Psoas muscle (tissue), 8 donors: ENCODE measurements around the gene SCD5. TPM values are rescaled to one million over a fixed set of nuclear protein-coding genes. Genes with fewer than 3 reads are reported as not detected.

Source experiments
- ATAC-seq, 4 donors: fragments of 200-7000 bp; cut with Tn5 transposase; one replicate each; pipeline ENCODE4 v1.9.1; 2020; ENCODE audit warnings: moderate library complexity in 3 of 4, mild to moderate bottlenecking in 2 of 4
- DNase-seq, 2 donors: peaks; one replicate each; pipeline ENCODE4 v3.0.0-alpha.2; 2020
- H3K27ac ChIP-seq: fragments of 200-600 bp; one replicate; pipeline ENCODE4 v1.8.0; 2022
- H3K27me3 ChIP-seq, 3 donors: fragments of 200-600 bp in 1 of 3; one replicate each; pipeline versions ENCODE4 v1.6.1 to v1.8.0; 2013 to 2022; ENCODE audit warnings: low read length in 2 of 3, mild to moderate bottlenecking in 2 of 3, moderate library complexity in 1 of 3; ENCODE audit not compliant: insufficient read depth in 3 of 3
- H3K36me3 ChIP-seq, 2 donors: fragments of 200-600 bp in 1 of 2; one replicate each; pipeline versions ENCODE4 v1.6.1 to v1.8.0; 2013 to 2022; ENCODE audit warnings: low read depth in 1 of 2, mild to moderate bottlenecking in 1 of 2, moderate library complexity in 1 of 2; ENCODE audit not compliant: insufficient read depth in 1 of 2
- H3K4me1 ChIP-seq: fragments of 200-600 bp; one replicate; pipeline ENCODE4 v1.8.0; 2022
- H3K4me3 ChIP-seq: fragments of 200-600 bp; one replicate; pipeline ENCODE4 v1.8.0; 2022; ENCODE audit warnings: mild to moderate bottlenecking
- H3K9me3 ChIP-seq: fragments of 200-600 bp; one replicate; pipeline ENCODE4 v1.8.0; 2022
- CTCF ChIP-seq: fragments of 200-600 bp; IDR thresholded peaks from one replicate; pipeline ENCODE4 v1.8.0; 2022; ENCODE audit warnings: antibody characterized with exemption
- WGBS, 3 donors: extraction: QIAGEN DNeasy Blood & Tissue Kit; methylation state at CpG; one replicate each; pipeline versions ENCODE4 v1.1.6 to v1.1.7; 2013; 5-methylcytosine and 5-hydroxymethylcytosine counted together
- intact Hi-C, 2 donors: fragments of 100-400 bp; cut with DNase I; formaldehyde crosslinking; loops; one replicate each; pipeline versions ENCODE4 v1.11.0 to v1.14.2; 2022
- polyA plus RNA-seq, 3 donors: library from polyadenylated mRNA; stranded (reverse); fragments of 200-250 nt; gene quantifications; one replicate each; pipeline ENCODE4 v1.2.3, GENCODE V29; 2013
- total RNA-seq, 4 donors: library from RNA; stranded (reverse); fragmentation: NEBNext Ultra II Directional in 2 of 4; extraction: Animal tissue kit (Norgen Biotek cat#: 25700) in 2 of 4; gene quantifications; one replicate each; pipeline versions ENCODE4 v1.2.1 to v1.2.4, GENCODE V29; 2021 to 2023
- donor health status: healthy with polysubstance abuse.
- donor health status: DM: no; HTN: no; CAD: no; lungs with moderate emphysema.
- donor health status: Bipolar disorder and iron deficiency.
- donor health status: healthy.
- donor health status: DM: yes; HTN: yes; CAD: no.
- donor health status: DM: no; HTN: no; CAD: no.
- donor health status: DM: no; HTN: no; CAD: no.
- donor health status: DM: yes; HTN: yes; CAD: no.

Gene SCD5
- total and polyA plus RNA-seq, 7 donors = 0.61 to 1.6 (median 0.74) TPM

DNA sequence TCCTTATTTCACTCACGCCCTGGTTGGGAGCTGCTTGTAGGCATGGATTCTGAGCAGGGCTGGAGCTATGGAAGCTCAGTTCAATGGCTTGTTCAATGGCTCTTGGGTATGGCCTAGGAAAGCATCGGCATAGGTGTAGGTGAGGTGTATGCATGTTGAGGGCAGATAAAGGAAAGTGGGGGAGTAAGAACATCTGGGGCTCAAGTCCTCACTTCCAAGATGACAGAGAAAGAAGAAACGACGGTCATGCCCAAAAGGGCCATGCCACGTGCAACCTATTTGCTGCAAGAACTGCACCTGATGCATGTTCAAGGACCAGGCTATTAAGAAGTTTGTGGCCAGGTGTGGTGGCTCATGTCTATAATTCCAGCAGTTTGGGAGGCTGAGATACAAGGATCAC lies 23.4 kb downstream of the SCD5 start:
- DNase-seq (no peak), ATAC-seq (no peak)
- no peaks in the 10 kb centered on the region for H3K36me3 ChIP-seq
- 79 to 85% (median 81%) methylated on average over 5 of the region's 5 CpGs for WGBS, 3 donors
- intact Hi-C loops = no loop called here
- TF ChIP-seq CTCF = no peak
- H3K27ac ChIP-seq = no peak overlapping the region
- H3K9me3 ChIP-seq = no peaks in the 10 kb centered on the region
- H3K4me1 ChIP-seq = no peaks in the 10 kb centered on the region
- H3K4me3 ChIP-seq = no peak overlapping the region
- H3K27me3 ChIP-seq = no peaks in the 10 kb centered on the region

GRCh38 chr4:82774711-82775171 lies 23.9 kb downstream of the SCD5 start:
- no peak for ATAC-seq
- no peak for DNase-seq
- Histone ChIP-seq H3K27me3 (no peaks in the 10 kb centered on the region), H3K4me1 (no peaks in the 10 kb centered on the region), H3K27ac (no peak overlapping the region), H3K4me3 (no peak overlapping the region), H3K9me3 (no peaks in the 10 kb centered on the region), H3K36me3 (no peaks in the 10 kb centered on the region)
- 26 to 50% (median 42%) methylated on average over 3 of the region's 3 CpGs for WGBS, 3 donors
- intact Hi-C loops = no loop called here
- TF ChIP-seq CTCF = no peak

DNA sequence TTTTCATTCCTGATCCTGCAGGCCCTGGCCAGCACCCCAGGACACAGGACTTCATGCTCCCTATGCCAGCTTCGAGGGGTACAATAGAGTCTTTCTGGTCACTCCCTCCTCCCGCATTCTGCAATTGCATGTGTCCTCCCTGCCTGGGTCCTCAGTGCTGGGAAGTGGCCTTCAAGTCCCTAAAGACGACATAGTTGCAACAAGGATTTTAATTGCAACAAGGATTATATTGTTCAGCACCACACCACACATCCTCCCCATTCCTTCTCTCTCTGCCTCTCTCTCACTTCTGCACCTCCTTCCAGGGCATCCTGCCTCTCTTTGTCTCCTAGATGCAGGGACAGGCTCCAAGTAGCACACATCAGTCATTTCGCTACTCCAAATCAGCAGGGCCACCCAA lies 25.5 kb downstream of the SCD5 start:
- ATAC-seq = no peak
- no peaks in the 10 kb centered on the region for H3K4me1 ChIP-seq
- H3K9me3 ChIP-seq = no peaks in the 10 kb centered on the region
- H3K27me3 ChIP-seq = no peaks in the 10 kb centered on the region
- H3K4me3 ChIP-seq = no peak overlapping the region
- intact Hi-C loops = no loop called here
- H3K27ac ChIP-seq = no peak overlapping the region
- TF ChIP-seq CTCF = no peak
- H3K36me3 ChIP-seq = no peaks in the 10 kb centered on the region
- 71 to 87% (median 83%) methylated on average over 4 of the region's 4 CpGs for WGBS, 3 donors
- no peak for DNase-seq

DNA sequence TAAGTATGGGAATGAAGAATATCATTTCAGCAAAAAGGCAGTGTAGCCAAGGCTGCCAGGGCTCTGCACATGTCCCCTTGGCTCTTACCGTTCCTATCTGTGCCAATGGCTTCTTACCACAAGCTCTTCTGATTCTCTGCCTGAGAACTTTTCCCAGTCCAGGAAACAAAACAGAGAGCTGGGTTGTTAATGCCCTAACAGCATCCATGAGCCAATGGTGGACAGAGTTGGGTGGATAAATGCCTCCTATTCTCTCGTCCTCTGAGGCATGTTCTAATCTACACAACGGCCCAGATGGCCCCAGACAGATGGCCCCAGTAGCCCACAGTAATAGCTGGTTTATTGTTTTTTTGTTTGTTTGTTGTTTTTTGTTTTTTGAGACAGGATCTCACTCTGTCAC lies 28.0 kb downstream of the SCD5 start:
- intact Hi-C loops = no loop called here
- H3K27ac ChIP-seq = no peak overlapping the region
- peaks cover 0 to 4% (median 0%) of the 10 kb centered on the region in 3 donors for H3K27me3 ChIP-seq
- no peaks in the 10 kb centered on the region for H3K36me3 ChIP-seq
- H3K9me3 ChIP-seq = peaks cover 2% of the 10 kb centered on the region
- ATAC-seq = no peak
- WGBS, 3 donors = 27 to 49% (median 30%) methylated on average over 3 of the region's 3 CpGs
- DNase-seq = no peak
- TF ChIP-seq CTCF = no peak
- H3K4me3 ChIP-seq = no peak overlapping the region
- H3K4me1 ChIP-seq = no peaks in the 10 kb centered on the region

- TF ChIP-seq CTCF = no peak
- peaks cover 12% of the 10 kb centered on the region for H3K9me3 ChIP-seq
- no peak overlapping the region for H3K4me3 ChIP-seq
- ATAC-seq = no peak
- intact Hi-C loops = no loop called here
- no peak for DNase-seq
- no peaks in the 10 kb centered on the region for H3K4me1 ChIP-seq
- H3K27me3 ChIP-seq = peaks cover 0 to 4% (median 0%) of the 10 kb centered on the region in 3 donors
- H3K36me3 ChIP-seq = no peaks in the 10 kb centered on the region
- no peak overlapping the region for H3K27ac ChIP-seq
These were observed 33.5 kb downstream of the SCD5 start for GRCh38 chr4:82765134-82765533.
